ENCODE data around the gene ADCY3. TPM values are rescaled to one million over a fixed set of nuclear protein-coding genes. Genes with fewer than 3 reads are reported as not detected.

The ADCY3 gene
- total and polyA plus RNA-seq, 12 donors = 8.0 to 72.0 (median 35.1) TPM

- no peak overlapping the region for H3K4me3 ChIP-seq
- no peak overlapping the region for H3K27ac ChIP-seq
Measured at GRCh38 chr2:24928036-24928435, 8.0 kb upstream of the ADCY3 start.

DNA sequence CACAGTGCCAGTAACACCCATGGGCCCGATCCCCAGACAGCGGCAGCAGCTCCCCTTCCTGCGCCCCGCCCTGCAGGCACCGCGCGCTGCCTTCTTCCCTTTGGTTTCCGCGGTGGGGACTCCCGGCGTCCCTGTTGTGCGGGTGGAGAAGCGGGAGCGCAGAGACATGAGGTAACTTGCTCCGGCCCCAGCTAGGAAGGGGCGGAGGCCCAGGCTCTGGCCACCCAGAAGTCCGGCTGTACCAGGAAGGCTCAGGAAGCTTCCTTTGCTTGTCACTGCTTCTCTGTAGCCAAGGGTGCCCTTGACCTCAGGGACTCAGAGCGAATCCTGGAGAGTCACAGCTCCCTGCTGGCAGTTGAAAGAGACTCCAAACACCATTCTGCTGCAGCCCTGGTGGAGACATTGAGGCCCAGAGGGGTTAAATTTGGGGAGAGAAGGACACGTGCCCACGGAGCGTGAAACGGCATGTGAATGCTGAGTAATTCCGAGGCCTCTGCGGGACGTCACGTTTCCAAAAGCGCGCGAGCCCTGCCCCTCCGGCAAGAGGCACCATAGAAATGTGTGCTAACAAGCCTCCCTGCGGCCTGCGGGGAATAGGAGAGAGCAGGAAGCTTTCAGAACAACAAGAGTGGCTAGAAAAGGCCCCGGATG lies 6.7 kb upstream of the ADCY3 start:
- Histone ChIP-seq H3K9me3 (replicated peaks in 1 of 3) (no peaks in the 10 kb centered on the region), H3K27ac (peak overlapping the region in 2 of 5 donors; percentile 22 to 65), H3K27me3 (no peaks in the 10 kb centered on the region), H3K36me3 (replicated peaks in 1 of 2) (no peaks in the 10 kb centered on the region), H3K4me3 (peak overlapping the region in 1 of 4 donors; percentile 7), H3K4me1 (replicated peaks in 1 of 2) (peaks cover 0 to 8% of the 10 kb centered on the region in 2 donors)
- no peak for TF ChIP-seq POLR2A (IDR thresholded peaks at IDR 0.05)
- TF ChIP-seq, protein P1, sequence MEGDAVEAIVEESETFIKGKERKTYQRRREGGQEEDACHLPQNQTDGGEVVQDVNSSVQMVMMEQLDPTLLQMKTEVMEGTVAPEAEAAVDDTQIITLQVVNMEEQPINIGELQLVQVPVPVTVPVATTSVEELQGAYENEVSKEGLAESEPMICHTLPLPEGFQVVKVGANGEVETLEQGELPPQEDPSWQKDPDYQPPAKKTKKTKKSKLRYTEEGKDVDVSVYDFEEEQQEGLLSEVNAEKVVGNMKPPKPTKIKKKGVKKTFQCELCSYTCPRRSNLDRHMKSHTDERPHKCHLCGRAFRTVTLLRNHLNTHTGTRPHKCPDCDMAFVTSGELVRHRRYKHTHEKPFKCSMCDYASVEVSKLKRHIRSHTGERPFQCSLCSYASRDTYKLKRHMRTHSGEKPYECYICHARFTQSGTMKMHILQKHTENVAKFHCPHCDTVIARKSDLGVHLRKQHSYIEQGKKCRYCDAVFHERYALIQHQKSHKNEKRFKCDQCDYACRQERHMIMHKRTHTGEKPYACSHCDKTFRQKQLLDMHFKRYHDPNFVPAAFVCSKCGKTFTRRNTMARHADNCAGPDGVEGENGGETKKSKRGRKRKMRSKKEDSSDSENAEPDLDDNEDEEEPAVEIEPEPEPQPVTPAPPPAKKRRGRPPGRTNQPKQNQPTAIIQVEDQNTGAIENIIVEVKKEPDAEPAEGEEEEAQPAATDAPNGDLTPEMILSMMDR (IDR thresholded peaks at IDR 0.05) = no peak
- DNase-seq = peak in 6 of 7 donors; percentile 45 to 71 (median 56)
- 25 to 49% (median 39%) methylated on average over 17 to 33 of the region's 33 CpGs for WGBS, 4 donors
- intact Hi-C loops (cut with DNase I) = no loop called here

More at GRCh38 chr2:24928036-24928435, 8.0 kb upstream of the ADCY3 start:
- no peaks in the 10 kb centered on the region for H3K27me3 ChIP-seq
- intact Hi-C loops (cut with DNase I) = no loop called here
- H3K36me3 ChIP-seq (replicated peaks in 1 of 2) = no peaks in the 10 kb centered on the region
- TF ChIP-seq, protein P1 (IDR thresholded peaks at IDR 0.05) = no peak
- TF ChIP-seq POLR2A (IDR thresholded peaks at IDR 0.05) = no peak
- peaks cover 0 to 8% of the 10 kb centered on the region in 2 donors for H3K4me1 ChIP-seq (replicated peaks in 1 of 2)
- H3K9me3 ChIP-seq (replicated peaks in 1 of 3) = no peaks in the 10 kb centered on the region
- no peak for DNase-seq

GRCh38 chr2:24926220-24926601 lies 6.2 kb upstream of the ADCY3 start:
- peaks cover 0 to 8% of the 10 kb centered on the region in 2 donors for H3K4me1 ChIP-seq (replicated peaks in 1 of 2)
- TF ChIP-seq, protein P1 (IDR thresholded peaks at IDR 0.05) = no peak
- no peak for TF ChIP-seq POLR2A (IDR thresholded peaks at IDR 0.05)
- H3K27me3 ChIP-seq = no peaks in the 10 kb centered on the region
- H3K36me3 ChIP-seq (replicated peaks in 1 of 2) = no peaks in the 10 kb centered on the region
- no peak for DNase-seq
- intact Hi-C loops (cut with DNase I) = no loop called here
- H3K27ac ChIP-seq = peak overlapping the region in 2 of 5 donors; percentile 22 to 65
- H3K4me3 ChIP-seq = peak overlapping the region in 1 of 4 donors; percentile 7
- no peaks in the 10 kb centered on the region for H3K9me3 ChIP-seq (replicated peaks in 1 of 3)
- WGBS, 4 donors = 76 to 90% (median 86%) methylated on average over 5 to 14 of the region's 14 CpGs

DNA sequence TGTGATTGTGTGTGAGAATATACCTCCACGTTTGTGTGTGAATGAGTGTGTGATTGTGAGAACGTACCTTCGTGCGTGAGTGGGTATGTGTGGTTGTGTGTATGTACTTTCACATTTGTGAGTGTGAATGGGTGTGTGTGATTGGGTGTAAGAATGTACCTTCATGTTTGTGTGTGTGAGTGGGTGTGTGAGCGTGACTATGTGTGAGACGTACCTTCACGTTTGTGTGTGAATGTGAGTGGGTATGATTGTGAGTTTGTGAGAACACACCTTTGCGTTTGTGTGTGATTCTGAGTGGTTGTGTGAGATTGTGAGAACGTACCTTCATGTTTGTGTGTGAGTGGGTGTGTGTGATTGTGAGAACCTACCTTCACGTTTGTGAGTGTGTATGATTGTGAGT lies 5.8 kb upstream of the ADCY3 start:
- Histone ChIP-seq H3K4me3 (no peak overlapping the region), H3K27ac (no peak overlapping the region), H3K4me1 (replicated peaks in 1 of 2) (peaks cover 0 to 8% of the 10 kb centered on the region in 2 donors), H3K9me3 (replicated peaks in 1 of 3) (no peaks in the 10 kb centered on the region), H3K36me3 (replicated peaks in 1 of 2) (no peaks in the 10 kb centered on the region), H3K27me3 (no peaks in the 10 kb centered on the region)
- DNase-seq = no peak
- TF ChIP-seq, protein P1 (IDR thresholded peaks at IDR 0.05) = no peak
- TF ChIP-seq POLR2A (IDR thresholded peaks at IDR 0.05) = no peak
- intact Hi-C loops (cut with DNase I) = no loop called here
- WGBS, 4 donors = 87 to 92% (median 90%) methylated on average over 10 of the region's 10 CpGs

All from adrenal gland (tissue), 12 donors.